ENCODE data around the gene CP. TPM values are rescaled to one million over a fixed set of nuclear protein-coding genes. Genes with fewer than 3 reads are reported as not detected.

Gene CP
- total RNA-seq, 1 experiment from 2014 or later, result 5.8 TPM

GRCh38 chr3:149152420-149152819 is 69.2 kb downstream of the CP start:
- DNase-seq (ENCODE audit: low read depth, low spot score), result no peak
- no TSS peak for BruUV-seq (replicated peaks)
- H3K27ac ChIP-seq (ENCODE audit: low read length), result no peak overlapping the region
- no peaks in the 10 kb centered on the region for H3K27me3 ChIP-seq (ENCODE audit: control insufficient read depth, insufficient read depth, low read length)
- no peak overlapping the region for H3K4me3 ChIP-seq (ENCODE audit: low read depth in 2 of 2, low read length in 2 of 2)
- no peaks in the 10 kb centered on the region for H3K9me3 ChIP-seq (ENCODE audit: control insufficient read depth, insufficient read depth, low read depth, low read length)
- H3K36me3 ChIP-seq (ENCODE audit: control insufficient read depth, insufficient read depth, low read length), result peaks cover 46% of the 10 kb centered on the region
- in situ Hi-C loops (cut with HindIII; ENCODE audit: low pct_unique_long_range_greater_than_20kb, low sequenced_read_pairs), result no loop called here
- intact Hi-C loops (cut with micrococcal nuclease; ENCODE audit: unreplicated experiment), result no loop called here
- ChIA-PET CTCF (no interaction called here), POLR2A (no interaction called here)
- no peak for ATAC-seq
- TF ChIP-seq SIN3A (IDR thresholded peaks at IDR 0.05; ENCODE audit: borderline replicate concordance, insufficient read depth, low read depth, low read length) (no peak), REST (IDR thresholded peaks at IDR 0.05; ENCODE audit: insufficient read depth in 1 of 2, low read depth in 2 of 2, low read length in 1 of 2) (no peak), CTCF (IDR thresholded peaks at IDR 0.05) (no peak), TCF7L2 (IDR thresholded peaks at IDR 0.05; ENCODE audit: low read depth, low read length) (no peak), POLR2AphosphoS5 (IDR thresholded peaks at IDR 0.05; ENCODE audit: low read depth, low read length) (no peak)
- no peaks in the 10 kb centered on the region for H3K4me1 ChIP-seq (ENCODE audit: control insufficient read depth, insufficient read depth, low read length)

GRCh38 chr3:149151843-149152242 is 69.8 kb downstream of the CP start:
- no peak overlapping the region for H3K27ac ChIP-seq (ENCODE audit: low read length)
- no peaks in the 10 kb centered on the region for H3K4me1 ChIP-seq (ENCODE audit: control insufficient read depth, insufficient read depth, low read length)
- POLR2A ChIA-PET, result no interaction called here
- no peak for DNase-seq (ENCODE audit: low read depth, low spot score)
- BruUV-seq (replicated peaks), result no TSS peak
- CTCF ChIA-PET, result no interaction called here
- in situ Hi-C loops (cut with HindIII; ENCODE audit: low pct_unique_long_range_greater_than_20kb, low sequenced_read_pairs), result no loop called here
- no peaks in the 10 kb centered on the region for H3K27me3 ChIP-seq (ENCODE audit: control insufficient read depth, insufficient read depth, low read length)
- H3K9me3 ChIP-seq (ENCODE audit: control insufficient read depth, insufficient read depth, low read depth, low read length), result no peaks in the 10 kb centered on the region
- intact Hi-C loops (cut with micrococcal nuclease; ENCODE audit: unreplicated experiment), result no loop called here
- H3K4me3 ChIP-seq (ENCODE audit: low read depth in 2 of 2, low read length in 2 of 2), result no peak overlapping the region
- TF ChIP-seq POLR2AphosphoS5 (IDR thresholded peaks at IDR 0.05; ENCODE audit: low read depth, low read length) (no peak), TCF7L2 (IDR thresholded peaks at IDR 0.05; ENCODE audit: low read depth, low read length) (no peak), REST (IDR thresholded peaks at IDR 0.05; ENCODE audit: insufficient read depth in 1 of 2, low read depth in 2 of 2, low read length in 1 of 2) (no peak)
- peaks cover 41% of the 10 kb centered on the region for H3K36me3 ChIP-seq (ENCODE audit: control insufficient read depth, insufficient read depth, low read length)
- no peak for ATAC-seq
